HFFc6 (cell line): ENCODE measurements around the gene NBAS. TPM values are rescaled to one million over a fixed set of nuclear protein-coding genes. Genes with fewer than 3 reads are reported as not detected.
"Not testable (repeated sequence)": the region's sequence is repeated elsewhere in the genome, so short reads cannot be mapped to it uniquely, and the experiment has no call there.

ENCODE experiments used
- DNase-seq: peaks from one replicate; pipeline ENCODE4 v3.0.0-alpha.2; 2018
- H3K27ac Mint-ChIP-seq: 2 replicates; pipeline ENCODE4 v1.8.0; 2020; ENCODE audit warnings: mild to moderate bottlenecking, mixed read lengths
- H3K27me3 Mint-ChIP-seq: 2 replicates; pipeline ENCODE4 v1.8.0; 2021; ENCODE audit warnings: mild to moderate bottlenecking, moderate library complexity, mixed read lengths; ENCODE audit not compliant: insufficient read depth
- H3K36me3 Mint-ChIP-seq: 2 replicates; pipeline ENCODE4 v1.8.0; 2021; ENCODE audit warnings: low read depth, mixed read lengths
- H3K4me1 Mint-ChIP-seq: 2 replicates; pipeline ENCODE4 v1.8.0; 2020; ENCODE audit warnings: low read depth, mixed read lengths
- H3K4me3 Mint-ChIP-seq: 2 replicates; pipeline ENCODE4 v1.8.0; 2020; ENCODE audit warnings: mild to moderate bottlenecking, moderate library complexity, mixed read lengths
- H3K9me3 Mint-ChIP-seq: 2 replicates; pipeline ENCODE4 v1.8.0; 2020; ENCODE audit warnings: mild to moderate bottlenecking, mixed read lengths
- total RNA-seq, 6 experiments: library from RNA; stranded (reverse); fragmentation: NEBNext Ultra II Directional; extraction: Animal tissue kit (Norgen Biotek cat#: 25700); gene quantifications; 2 replicates in 1 of 6; 3 replicates in 5 of 6; pipeline ENCODE4 v1.2.3, GENCODE V29; 2021
- TF ChIP-seq, protein P1 (sequence below): fragments of 200-600 bp; sonication (generic); IDR thresholded peaks from 2 replicates; pipeline ENCODE4 v1.5.0; 2021; ENCODE audit warnings: antibody characterized with exemption, mild to moderate bottlenecking

NBAS gene
- total RNA-seq, 6 experiments from 2014 or later = 43.5 to 54.0 (median 52.2) TPM

- Mint-ChIP-seq H3K4me1 (no peaks in the 10 kb centered on the region; the same call in 1 of the 2 replicates), H3K9me3 (peaks cover 9% of the 10 kb centered on the region; the same call in 1 of the 2 replicates), H3K27me3 (no peaks in the 10 kb centered on the region), H3K27ac (no peak overlapping the region), H3K4me3 (no peak overlapping the region), H3K36me3 (peaks cover 39% of the 10 kb centered on the region)
- DNase-seq = no peak
- TF ChIP-seq, protein P1, sequence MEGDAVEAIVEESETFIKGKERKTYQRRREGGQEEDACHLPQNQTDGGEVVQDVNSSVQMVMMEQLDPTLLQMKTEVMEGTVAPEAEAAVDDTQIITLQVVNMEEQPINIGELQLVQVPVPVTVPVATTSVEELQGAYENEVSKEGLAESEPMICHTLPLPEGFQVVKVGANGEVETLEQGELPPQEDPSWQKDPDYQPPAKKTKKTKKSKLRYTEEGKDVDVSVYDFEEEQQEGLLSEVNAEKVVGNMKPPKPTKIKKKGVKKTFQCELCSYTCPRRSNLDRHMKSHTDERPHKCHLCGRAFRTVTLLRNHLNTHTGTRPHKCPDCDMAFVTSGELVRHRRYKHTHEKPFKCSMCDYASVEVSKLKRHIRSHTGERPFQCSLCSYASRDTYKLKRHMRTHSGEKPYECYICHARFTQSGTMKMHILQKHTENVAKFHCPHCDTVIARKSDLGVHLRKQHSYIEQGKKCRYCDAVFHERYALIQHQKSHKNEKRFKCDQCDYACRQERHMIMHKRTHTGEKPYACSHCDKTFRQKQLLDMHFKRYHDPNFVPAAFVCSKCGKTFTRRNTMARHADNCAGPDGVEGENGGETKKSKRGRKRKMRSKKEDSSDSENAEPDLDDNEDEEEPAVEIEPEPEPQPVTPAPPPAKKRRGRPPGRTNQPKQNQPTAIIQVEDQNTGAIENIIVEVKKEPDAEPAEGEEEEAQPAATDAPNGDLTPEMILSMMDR = no peak
These were observed 307.3 kb downstream of the NBAS start for GRCh38 chr2:15253835-15254286.

DNA sequence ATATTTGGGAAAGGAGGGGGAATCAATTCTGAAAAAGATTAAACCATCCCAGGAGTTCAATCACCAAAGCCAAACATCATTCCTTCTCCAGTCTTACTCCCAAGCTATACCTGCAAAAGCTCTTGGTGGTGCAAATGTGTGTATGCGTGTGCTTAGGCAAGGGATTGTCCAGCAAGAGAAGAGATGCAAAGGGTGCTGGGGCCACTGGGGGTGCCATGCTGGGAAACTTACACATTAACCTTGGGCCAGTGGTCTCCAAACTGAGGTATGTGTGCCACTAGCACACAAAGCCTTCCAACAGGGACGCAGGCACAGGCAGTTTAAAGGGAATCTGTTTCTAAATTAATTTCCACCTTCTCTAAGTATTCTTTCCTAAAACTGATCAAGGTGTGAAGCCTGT, 307.9 kb downstream of the NBAS start:
- no peak overlapping the region for H3K27ac Mint-ChIP-seq
- peaks cover 5% of the 10 kb centered on the region; the same call in 1 of the 2 replicates for H3K9me3 Mint-ChIP-seq
- peaks cover 35% of the 10 kb centered on the region for H3K36me3 Mint-ChIP-seq
- H3K4me1 Mint-ChIP-seq = no peaks in the 10 kb centered on the region; the same call in 1 of the 2 replicates
- TF ChIP-seq, protein P1 = no peak
- no peaks in the 10 kb centered on the region for H3K27me3 Mint-ChIP-seq
- DNase-seq = no peak
- no peak overlapping the region for H3K4me3 Mint-ChIP-seq

GRCh38 chr2:15251753-15252152, 309.4 kb downstream of the NBAS start:
- Mint-ChIP-seq H3K4me3 (no peak overlapping the region), H3K36me3 (peaks cover 33% of the 10 kb centered on the region), H3K9me3 (peaks cover 5% of the 10 kb centered on the region; the same call in 1 of the 2 replicates), H3K27me3 (no peaks in the 10 kb centered on the region; the same call in 1 of the 2 replicates), H3K27ac (no peak overlapping the region), H3K4me1 (no peaks in the 10 kb centered on the region; the same call in 1 of the 2 replicates)
- no peak for DNase-seq
- TF ChIP-seq, protein P1 = no peak

GRCh38 chr2:15250946-15251345, 310.2 kb downstream of the NBAS start:
- not testable (repeated sequence) for H3K27me3 Mint-ChIP-seq, H3K4me1 Mint-ChIP-seq, DNase-seq, H3K4me3 Mint-ChIP-seq, H3K9me3 Mint-ChIP-seq, H3K27ac Mint-ChIP-seq
- H3K36me3 Mint-ChIP-seq = peaks cover 31% of the 10 kb centered on the region

DNA sequence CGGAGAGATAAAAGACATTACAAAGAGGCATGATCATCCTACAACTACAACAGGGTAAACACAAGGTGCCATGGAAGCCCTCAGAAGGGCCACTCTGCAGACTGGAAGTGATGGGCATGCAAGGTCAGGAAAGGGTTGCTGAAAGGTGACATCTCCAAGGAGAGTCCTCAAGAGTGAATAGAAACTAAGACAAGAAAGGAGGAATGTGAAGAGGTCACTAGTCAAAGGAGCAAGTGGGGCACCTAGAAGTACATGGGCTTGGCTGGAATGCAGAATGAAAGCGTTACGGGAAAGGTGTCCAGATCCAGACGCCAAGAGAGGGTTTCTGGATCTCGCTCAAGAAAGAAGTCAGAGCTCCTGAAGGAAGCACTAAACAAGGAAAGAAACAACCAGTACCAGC, 314.3 kb downstream of the NBAS start:
- TF ChIP-seq, protein P1 = no peak
- no peak for DNase-seq
- no peak overlapping the region for H3K27ac Mint-ChIP-seq
- no peaks in the 10 kb centered on the region; the same call in none of the 2 replicates for H3K27me3 Mint-ChIP-seq
- peaks cover 5% of the 10 kb centered on the region; the same call in 1 of the 2 replicates for H3K9me3 Mint-ChIP-seq
- peaks cover 18% of the 10 kb centered on the region for H3K4me1 Mint-ChIP-seq
- H3K4me3 Mint-ChIP-seq = no peak overlapping the region
- peaks cover 34% of the 10 kb centered on the region for H3K36me3 Mint-ChIP-seq

- Mint-ChIP-seq H3K27me3 (no peaks in the 10 kb centered on the region; the same call in none of the 2 replicates), H3K9me3 (no peaks in the 10 kb centered on the region), H3K36me3 (peaks cover 8% of the 10 kb centered on the region; the same call in 1 of the 2 replicates), H3K27ac (peak overlapping the region; percentile 6; the same call in 1 of the 2 replicates), H3K4me1 (peaks cover 18% of the 10 kb centered on the region), H3K4me3 (no peak overlapping the region)
- peak; percentile 18 for DNase-seq
- TF ChIP-seq, protein P1 = no peak
These were observed 317.4 kb downstream of the NBAS start for GRCh38 chr2:15243762-15244161.
